AG09309 (cell line): Measurements from ENCODE around the gene SNCAIP.

ENCODE experiments used
- DNase-seq: peaks from one replicate; pipeline ENCODE4 v3.0.0-alpha.2; 2010; ENCODE audit warnings: low read depth
- H3K4me3 ChIP-seq: 2 replicates; pipeline ENCODE4 v1.5.1; 2011; ENCODE audit warnings: mild to moderate bottlenecking, low read depth, low read length, moderate library complexity; ENCODE audit not compliant: control insufficient read depth
- TF ChIP-seq, protein P1 (sequence below): IDR thresholded peaks from 2 replicates; pipeline ENCODE4 v1.5.1; 2011; ENCODE audit warnings: mild to moderate bottlenecking, low read depth, low read length, inconsistent platforms; ENCODE audit not compliant: insufficient read depth, control insufficient read depth; ENCODE audit errors: missing control alignments

SNCAIP gene

GRCh38 chr5:122490718-122491117, 178.7 kb downstream of the SNCAIP start:
- H3K4me3 ChIP-seq = no peak overlapping the region
- no peak for DNase-seq
- TF ChIP-seq, protein P1, sequence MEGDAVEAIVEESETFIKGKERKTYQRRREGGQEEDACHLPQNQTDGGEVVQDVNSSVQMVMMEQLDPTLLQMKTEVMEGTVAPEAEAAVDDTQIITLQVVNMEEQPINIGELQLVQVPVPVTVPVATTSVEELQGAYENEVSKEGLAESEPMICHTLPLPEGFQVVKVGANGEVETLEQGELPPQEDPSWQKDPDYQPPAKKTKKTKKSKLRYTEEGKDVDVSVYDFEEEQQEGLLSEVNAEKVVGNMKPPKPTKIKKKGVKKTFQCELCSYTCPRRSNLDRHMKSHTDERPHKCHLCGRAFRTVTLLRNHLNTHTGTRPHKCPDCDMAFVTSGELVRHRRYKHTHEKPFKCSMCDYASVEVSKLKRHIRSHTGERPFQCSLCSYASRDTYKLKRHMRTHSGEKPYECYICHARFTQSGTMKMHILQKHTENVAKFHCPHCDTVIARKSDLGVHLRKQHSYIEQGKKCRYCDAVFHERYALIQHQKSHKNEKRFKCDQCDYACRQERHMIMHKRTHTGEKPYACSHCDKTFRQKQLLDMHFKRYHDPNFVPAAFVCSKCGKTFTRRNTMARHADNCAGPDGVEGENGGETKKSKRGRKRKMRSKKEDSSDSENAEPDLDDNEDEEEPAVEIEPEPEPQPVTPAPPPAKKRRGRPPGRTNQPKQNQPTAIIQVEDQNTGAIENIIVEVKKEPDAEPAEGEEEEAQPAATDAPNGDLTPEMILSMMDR = no peak

GRCh38 chr5:122492675-122493074, 180.6 kb downstream of the SNCAIP start:
- no peak for DNase-seq
- TF ChIP-seq, protein P1 = peak; percentile 40
- no peak overlapping the region for H3K4me3 ChIP-seq

DNA sequence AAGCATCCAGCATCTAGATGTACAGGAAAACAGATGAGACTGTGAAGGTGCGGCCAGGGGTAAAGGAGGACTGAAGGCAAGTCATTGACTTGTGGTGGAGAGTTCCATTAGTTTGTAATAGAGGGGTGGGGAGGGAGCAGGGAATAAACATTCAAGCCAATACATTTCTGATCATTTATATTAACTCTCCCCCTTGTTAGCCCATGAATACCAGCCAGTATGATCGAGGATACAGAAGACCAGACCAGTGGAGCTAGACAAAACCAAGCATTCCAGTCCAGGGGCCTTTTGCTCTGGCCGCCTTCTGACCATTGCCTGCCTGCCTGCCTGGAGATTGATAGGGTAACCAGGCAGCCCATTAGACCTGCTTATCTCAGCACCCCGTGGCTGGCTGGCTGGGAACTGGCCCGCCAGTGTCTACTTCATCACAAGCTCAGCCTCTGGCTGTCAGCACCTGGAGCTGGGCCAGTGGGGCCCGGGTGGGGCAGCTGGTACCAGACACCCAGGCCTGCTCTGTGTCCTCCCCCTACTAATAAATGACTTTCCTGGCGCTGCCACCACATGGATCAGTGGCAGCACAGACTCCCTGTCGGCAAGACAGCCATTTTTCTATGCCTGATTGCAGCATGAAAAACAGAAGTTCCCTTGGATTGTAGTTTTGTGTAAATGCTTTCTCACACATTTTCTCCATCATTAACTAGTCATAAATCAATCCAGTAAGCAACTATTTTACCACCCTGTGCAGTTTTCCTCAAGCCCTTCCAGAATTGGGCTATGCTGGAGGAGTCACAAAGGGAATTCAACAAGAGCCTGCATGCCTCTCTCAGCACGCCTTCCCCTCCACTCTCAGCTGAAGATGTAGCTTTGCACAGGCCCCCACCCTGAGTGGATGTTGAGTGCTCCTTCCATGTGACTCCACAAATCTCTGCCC, 181.3 kb downstream of the SNCAIP start:
- TF ChIP-seq, protein P1 = no peak
- no peak overlapping the region for H3K4me3 ChIP-seq
- no peak for DNase-seq

GRCh38 chr5:122494109-122494508, 182.1 kb downstream of the SNCAIP start:
- TF ChIP-seq, protein P1 = no peak
- H3K4me3 ChIP-seq = no peak overlapping the region
- no peak for DNase-seq

- TF ChIP-seq, protein P1 = peak; percentile 48
- H3K4me3 ChIP-seq = no peak overlapping the region
- DNase-seq = no peak
These were observed 186.1 kb downstream of the SNCAIP start for GRCh38 chr5:122498163-122498562.

GRCh38 chr5:122499585-122499984, 187.5 kb downstream of the SNCAIP start:
- H3K4me3 ChIP-seq = no peak overlapping the region
- TF ChIP-seq, protein P1 = no peak
- no peak for DNase-seq
